ENCODE data around the gene RALY.

Gene RALY

DNA sequence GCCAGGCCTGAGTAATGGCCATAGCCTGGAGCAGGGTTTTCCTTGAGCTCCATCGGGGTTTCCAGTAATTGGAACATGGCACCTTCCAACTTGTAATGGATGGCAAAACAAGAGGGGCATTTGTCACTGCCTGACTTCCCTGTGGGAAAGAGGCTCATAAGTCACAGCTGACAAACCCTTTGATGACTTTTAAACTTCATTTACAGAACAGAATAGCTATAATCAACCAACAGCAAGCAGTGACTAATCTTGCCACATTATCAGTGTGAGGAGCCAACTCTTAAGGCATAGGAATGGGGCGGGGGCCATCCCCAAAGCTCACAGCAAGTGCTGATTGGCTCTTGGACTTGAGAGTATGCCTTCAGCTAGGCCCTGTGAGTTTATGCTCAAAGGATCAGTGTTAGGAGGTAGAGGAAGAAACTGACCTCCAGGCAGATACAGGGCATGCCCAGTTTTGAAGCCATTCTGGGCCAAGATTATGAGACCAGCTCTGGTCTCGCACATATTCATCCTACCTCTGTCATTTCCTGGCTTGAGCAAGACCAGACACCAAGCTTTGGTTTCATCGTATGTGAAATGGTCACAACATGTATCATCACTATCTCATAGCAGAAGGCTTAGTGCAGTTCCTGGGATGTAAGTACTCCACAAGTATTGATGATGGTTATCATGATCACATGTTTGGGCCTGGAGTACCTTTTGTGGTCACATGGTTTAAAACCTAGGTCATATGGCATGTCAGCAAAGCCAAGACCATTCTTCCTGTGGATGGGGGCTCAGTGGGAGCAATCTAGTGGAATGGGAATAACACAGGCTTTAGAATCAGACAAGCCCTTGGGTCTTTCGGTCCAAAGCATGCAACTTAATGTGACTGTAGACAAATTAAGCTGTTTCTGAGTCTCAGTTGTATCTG is 69.1 kb downstream of the RALY start:
- DNase-seq (ENCODE audit: low read depth in 2 of 2): peak in 1 of 2 donors; percentile 74
- no peak overlapping the region for H3K4me3 ChIP-seq (replicated peaks in 1 of 2; ENCODE audit: low read depth in 2 of 2, low read length in 2 of 2)
- TF ChIP-seq, protein P1, sequence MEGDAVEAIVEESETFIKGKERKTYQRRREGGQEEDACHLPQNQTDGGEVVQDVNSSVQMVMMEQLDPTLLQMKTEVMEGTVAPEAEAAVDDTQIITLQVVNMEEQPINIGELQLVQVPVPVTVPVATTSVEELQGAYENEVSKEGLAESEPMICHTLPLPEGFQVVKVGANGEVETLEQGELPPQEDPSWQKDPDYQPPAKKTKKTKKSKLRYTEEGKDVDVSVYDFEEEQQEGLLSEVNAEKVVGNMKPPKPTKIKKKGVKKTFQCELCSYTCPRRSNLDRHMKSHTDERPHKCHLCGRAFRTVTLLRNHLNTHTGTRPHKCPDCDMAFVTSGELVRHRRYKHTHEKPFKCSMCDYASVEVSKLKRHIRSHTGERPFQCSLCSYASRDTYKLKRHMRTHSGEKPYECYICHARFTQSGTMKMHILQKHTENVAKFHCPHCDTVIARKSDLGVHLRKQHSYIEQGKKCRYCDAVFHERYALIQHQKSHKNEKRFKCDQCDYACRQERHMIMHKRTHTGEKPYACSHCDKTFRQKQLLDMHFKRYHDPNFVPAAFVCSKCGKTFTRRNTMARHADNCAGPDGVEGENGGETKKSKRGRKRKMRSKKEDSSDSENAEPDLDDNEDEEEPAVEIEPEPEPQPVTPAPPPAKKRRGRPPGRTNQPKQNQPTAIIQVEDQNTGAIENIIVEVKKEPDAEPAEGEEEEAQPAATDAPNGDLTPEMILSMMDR (IDR thresholded peaks at IDR 0.05; ENCODE audit: low read depth, low read length): no peak

DNA sequence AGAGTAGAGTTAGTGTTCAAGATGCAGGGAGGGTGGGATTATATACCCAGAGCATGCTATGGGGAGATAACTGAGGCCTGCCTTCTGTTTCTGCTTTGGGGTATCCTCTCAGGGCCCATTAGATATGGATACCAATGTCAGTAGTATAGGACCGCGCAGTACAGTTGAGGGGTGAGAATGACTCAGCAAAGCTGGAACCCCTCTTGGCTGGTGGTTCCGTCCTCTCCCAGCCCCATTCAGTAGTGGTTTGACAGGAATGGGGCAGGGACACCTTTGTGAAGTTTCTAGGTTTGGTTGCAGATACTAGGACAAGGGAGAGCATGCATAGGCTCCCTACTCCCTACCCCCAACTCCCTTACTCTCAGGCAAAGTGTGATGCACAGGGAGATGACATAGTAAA is 70.6 kb downstream of the RALY start:
- no peak overlapping the region for H3K4me3 ChIP-seq (replicated peaks in 1 of 2; ENCODE audit: low read depth in 2 of 2, low read length in 2 of 2)
- TF ChIP-seq, protein P1 (IDR thresholded peaks at IDR 0.05; ENCODE audit: low read depth, low read length): no peak
- DNase-seq (ENCODE audit: low read depth in 2 of 2): no peak

DNA sequence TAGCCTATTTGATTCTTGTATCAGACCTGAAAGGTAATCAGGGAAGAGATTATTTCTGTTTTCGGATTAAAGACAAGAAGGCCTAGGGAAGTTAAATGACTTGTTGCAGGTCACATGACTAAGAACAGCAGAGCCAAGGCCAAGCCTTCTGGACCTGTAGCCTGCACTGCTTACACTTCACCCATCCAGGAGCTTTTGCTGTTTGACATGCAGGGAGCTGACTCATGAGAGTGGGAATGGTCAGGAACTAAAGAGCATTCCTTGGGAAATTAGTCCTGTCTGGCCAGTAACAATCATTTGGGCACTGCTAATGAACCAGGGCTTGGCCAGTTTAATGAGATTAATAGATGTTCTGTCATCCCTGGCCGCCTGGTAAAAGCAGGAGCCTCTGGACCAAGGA is 71.5 kb downstream of the RALY start:
- TF ChIP-seq, protein P1 (IDR thresholded peaks at IDR 0.05; ENCODE audit: low read depth, low read length): no peak
- DNase-seq (ENCODE audit: low read depth in 2 of 2): peak; percentile 44 to 67
- H3K4me3 ChIP-seq (replicated peaks in 1 of 2; ENCODE audit: low read depth in 2 of 2, low read length in 2 of 2): no peak overlapping the region

DNA sequence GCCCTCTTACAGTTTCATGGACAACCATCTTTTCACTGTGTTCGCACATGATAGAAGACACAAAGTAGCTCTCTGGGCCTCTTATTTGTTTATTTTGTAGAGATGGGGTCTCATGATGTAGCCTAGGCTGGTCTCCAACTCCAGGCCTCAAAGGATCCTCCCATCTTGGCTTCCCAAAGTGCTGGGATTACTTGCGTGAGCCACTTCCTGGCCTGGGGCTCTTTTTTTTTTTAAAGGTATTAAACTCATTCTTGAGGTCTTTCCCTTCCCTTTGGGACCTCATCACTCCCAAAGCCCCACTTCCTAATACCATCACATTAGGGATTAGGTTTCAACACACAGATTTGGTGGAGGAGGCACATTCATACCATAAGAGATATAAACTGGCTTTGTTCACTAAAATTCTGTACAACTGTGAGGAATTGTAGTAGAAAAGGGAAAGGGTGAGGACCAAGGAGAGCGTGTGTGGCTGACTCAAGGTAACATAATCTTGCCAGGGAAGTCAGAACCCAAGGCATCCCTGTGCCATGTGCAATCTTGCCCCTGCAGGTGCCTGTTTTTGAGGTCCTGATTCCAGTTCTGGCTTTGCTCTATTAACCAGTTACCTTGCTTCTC is 72.9 kb downstream of the RALY start:
- H3K4me3 ChIP-seq (replicated peaks in 1 of 2; ENCODE audit: low read depth in 2 of 2, low read length in 2 of 2): no peak overlapping the region
- peak in 1 of 2 donors; percentile 63 for DNase-seq (ENCODE audit: low read depth in 2 of 2)
- TF ChIP-seq, protein P1 (IDR thresholded peaks at IDR 0.05; ENCODE audit: low read depth, low read length): no peak

DNA sequence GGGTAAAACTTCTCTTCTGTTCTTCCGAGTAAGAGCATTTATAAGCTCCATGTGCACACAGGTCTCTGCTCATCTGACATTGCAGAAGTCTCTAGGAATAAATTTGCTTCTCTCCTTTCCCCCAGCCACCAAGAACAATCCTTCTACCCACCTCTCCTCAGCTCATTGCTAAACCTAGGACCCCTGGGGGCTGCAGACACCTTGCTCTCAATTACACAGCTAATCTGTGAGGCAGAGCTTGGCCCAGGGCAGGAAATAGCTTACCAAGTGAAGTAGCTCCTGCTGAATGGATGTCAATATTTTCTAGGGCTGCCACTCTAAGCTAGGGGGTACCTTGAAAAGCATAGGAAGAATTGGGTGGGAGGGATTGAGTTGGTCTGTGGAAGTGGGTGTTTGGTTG is 74.3 kb downstream of the RALY start:
- H3K4me3 ChIP-seq (replicated peaks in 1 of 2; ENCODE audit: low read depth in 2 of 2, low read length in 2 of 2): no peak overlapping the region
- TF ChIP-seq, protein P1 (IDR thresholded peaks at IDR 0.05; ENCODE audit: low read depth, low read length): no peak

DNA sequence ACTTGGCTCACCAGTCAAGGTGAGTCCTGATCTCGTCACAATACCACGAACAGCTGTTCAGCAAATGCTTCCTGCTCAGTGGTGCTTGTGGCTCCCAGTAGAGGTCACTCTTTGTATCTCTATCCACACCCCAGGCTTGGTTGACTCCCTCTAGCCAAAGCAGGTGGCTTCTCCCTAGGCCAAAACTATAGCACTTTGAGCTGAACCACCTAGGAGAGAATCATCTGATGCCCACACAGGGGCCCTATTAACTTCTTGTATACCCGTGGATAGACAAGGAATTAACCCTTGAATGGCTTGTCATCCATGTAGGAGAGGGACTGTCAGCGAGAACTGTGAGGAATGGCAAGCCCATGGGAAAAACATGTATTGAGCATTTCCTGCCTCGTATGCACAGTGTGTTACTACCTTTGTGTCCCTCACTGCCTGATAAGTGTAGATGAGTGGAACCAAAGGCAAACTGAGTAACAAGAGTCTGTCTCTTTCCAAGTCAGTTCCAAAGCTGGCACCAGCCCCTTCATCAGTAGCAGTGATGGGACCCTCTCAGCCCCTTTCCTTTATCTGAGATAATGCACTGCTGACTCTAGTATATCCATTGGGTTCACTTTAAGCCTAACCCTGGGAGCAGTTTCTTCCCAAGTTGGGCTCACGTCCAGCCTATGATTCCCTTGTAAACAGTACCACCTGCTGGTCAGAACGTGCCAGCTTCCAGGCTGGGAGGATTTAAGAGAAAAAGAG is 75.8 kb downstream of the RALY start:
- DNase-seq (ENCODE audit: low read depth in 2 of 2): peak; percentile 90
- no peak overlapping the region for H3K4me3 ChIP-seq (replicated peaks in 1 of 2; ENCODE audit: low read depth in 2 of 2, low read length in 2 of 2)
- TF ChIP-seq, protein P1 (IDR thresholded peaks at IDR 0.05; ENCODE audit: low read depth, low read length): peak; percentile 81

More for the DNA sequence above, 74.3 kb downstream of the RALY start:
- DNase-seq (ENCODE audit: low read depth in 2 of 2): no peak

Measured in cardiac fibroblast (primary cell).